Osteocyte (in vitro differentiated cells): ENCODE measurements around the gene UBE2E3. TPM values are rescaled to one million over a fixed set of nuclear protein-coding genes. Genes with fewer than 3 reads are reported as not detected.
"Not testable (repeated sequence)": the region's sequence is repeated elsewhere in the genome, so short reads cannot be mapped to it uniquely, and the experiment has no call there.

Experiments
- DNase-seq: peaks from one replicate; pipeline ENCODE4 v3.0.0; 2021; ENCODE audit warnings: mixed read lengths; ENCODE audit not compliant: unreplicated experiment; ENCODE audit errors: extremely low spot score
- H3K27ac Mint-ChIP-seq: one replicate; pipeline ENCODE4 v1.8.0; 2021; ENCODE audit warnings: mild to moderate bottlenecking, mixed read lengths; ENCODE audit not compliant: unreplicated experiment
- H3K27me3 Mint-ChIP-seq: one replicate; pipeline ENCODE4 v1.8.0; 2021; ENCODE audit warnings: mixed read lengths; ENCODE audit not compliant: unreplicated experiment
- H3K36me3 Mint-ChIP-seq: one replicate; pipeline ENCODE4 v1.8.0; 2021; ENCODE audit warnings: mixed read lengths; ENCODE audit not compliant: unreplicated experiment
- H3K4me1 Mint-ChIP-seq: one replicate; pipeline ENCODE4 v1.8.0; 2021; ENCODE audit warnings: mixed read lengths; ENCODE audit not compliant: unreplicated experiment
- H3K4me3 Mint-ChIP-seq: one replicate; pipeline ENCODE4 v1.8.0; 2021; ENCODE audit warnings: mild to moderate bottlenecking, moderate library complexity, mixed read lengths; ENCODE audit not compliant: unreplicated experiment
- H3K9me3 Mint-ChIP-seq: one replicate; pipeline ENCODE4 v1.8.0; 2021; ENCODE audit warnings: mixed read lengths; ENCODE audit not compliant: unreplicated experiment
- long read RNA-seq: library from polyadenylated mRNA; unstranded; transcript quantifications from one replicate; pipeline ENCODE4 v2.0.0, GENCODE V29; 2021
- total RNA-seq: library from RNA; stranded (reverse); gene quantifications from 2 replicates; pipeline ENCODE4 v1.2.1, GENCODE V29; 2021
- TF ChIP-seq, protein P1 (sequence below): fragments of 200-600 bp; sonication (generic); IDR thresholded peaks from 2 replicates; pipeline ENCODE4 v1.5.0; 2021; ENCODE audit warnings: antibody characterized with exemption, mild to moderate bottlenecking, moderate library complexity

Gene UBE2E3
- total RNA-seq: 103 and 108 TPM in 2 replicates
- long read RNA-seq, transcript UBE2E3-202 (6 exons, 1,570 nt): major isoform, 86 of 121 reads
- long read RNA-seq, partial matches to known transcripts: 26 of 121 reads
- long read RNA-seq, other reads (novel, unspliced or antisense): 6 of 121 reads

DNA sequence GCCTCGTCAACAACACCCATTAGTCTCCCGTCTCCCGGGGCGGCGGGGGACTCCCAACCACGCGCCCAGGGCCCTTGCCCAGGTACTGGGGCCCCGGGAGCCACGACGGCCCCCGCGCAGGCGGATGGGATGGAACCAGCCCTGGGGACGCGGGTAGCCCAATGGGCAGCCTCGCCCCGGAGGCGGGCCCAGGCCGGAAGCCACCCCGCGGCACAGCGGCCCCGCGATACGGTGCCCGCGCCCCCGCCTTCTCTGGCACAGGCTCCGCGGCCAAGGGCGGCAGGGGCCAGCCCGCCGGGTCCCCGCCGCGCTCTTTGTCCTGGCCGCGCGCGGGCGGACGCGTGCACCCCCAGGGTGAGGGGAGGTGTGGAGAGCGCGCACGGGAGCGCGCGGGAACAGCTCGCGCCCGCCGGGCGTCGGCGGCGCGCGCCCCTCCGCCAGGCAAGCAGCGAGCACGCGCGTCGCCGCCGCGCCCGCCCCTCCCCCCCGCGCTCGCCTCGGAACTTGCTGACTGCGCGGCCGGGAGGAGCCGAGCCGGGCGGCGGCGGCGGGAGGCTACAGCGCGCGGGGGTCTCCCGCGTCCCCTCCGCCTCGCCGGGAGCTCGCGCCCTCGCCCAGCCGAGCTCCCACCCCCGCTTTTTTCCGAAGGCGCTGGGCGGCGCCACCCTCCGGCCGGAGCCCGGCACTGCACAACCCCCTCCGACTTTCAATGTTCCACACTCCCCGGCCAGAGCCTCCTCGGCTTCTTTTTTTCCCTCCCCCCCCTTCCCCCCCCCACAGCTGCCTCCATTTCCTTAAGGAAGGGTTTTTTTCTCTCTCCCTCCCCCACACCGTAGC is at the start of gene UBE2E3:
TSS of gene UBE2E3 (plus strand) at position 500 of the 837 bp plus-strand sequence. CDS start 1,438 bp downstream, outside the sequence.
- DNase-seq: peak; percentile 95
- H3K36me3 Mint-ChIP-seq: peaks cover 13% of the 10 kb centered on the region
- H3K4me3 Mint-ChIP-seq: peak within 1 kb of the TSS; percentile 99
- H3K27ac Mint-ChIP-seq: peak within 1 kb of the TSS; percentile 97
- H3K27me3 Mint-ChIP-seq: no peaks in the 10 kb centered on the region
- no peaks in the 10 kb centered on the region for H3K9me3 Mint-ChIP-seq
- H3K4me1 Mint-ChIP-seq: peaks cover 44% of the 10 kb centered on the region
- TF ChIP-seq, protein P1, sequence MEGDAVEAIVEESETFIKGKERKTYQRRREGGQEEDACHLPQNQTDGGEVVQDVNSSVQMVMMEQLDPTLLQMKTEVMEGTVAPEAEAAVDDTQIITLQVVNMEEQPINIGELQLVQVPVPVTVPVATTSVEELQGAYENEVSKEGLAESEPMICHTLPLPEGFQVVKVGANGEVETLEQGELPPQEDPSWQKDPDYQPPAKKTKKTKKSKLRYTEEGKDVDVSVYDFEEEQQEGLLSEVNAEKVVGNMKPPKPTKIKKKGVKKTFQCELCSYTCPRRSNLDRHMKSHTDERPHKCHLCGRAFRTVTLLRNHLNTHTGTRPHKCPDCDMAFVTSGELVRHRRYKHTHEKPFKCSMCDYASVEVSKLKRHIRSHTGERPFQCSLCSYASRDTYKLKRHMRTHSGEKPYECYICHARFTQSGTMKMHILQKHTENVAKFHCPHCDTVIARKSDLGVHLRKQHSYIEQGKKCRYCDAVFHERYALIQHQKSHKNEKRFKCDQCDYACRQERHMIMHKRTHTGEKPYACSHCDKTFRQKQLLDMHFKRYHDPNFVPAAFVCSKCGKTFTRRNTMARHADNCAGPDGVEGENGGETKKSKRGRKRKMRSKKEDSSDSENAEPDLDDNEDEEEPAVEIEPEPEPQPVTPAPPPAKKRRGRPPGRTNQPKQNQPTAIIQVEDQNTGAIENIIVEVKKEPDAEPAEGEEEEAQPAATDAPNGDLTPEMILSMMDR: peak; percentile 77

- Mint-ChIP-seq H3K4me1 (no peaks in the 10 kb centered on the region), H3K27ac (no peak overlapping the region), H3K9me3 (no peaks in the 10 kb centered on the region), H3K27me3 (no peaks in the 10 kb centered on the region), H3K4me3 (no peak overlapping the region), H3K36me3 (no peaks in the 10 kb centered on the region)
- no peak for DNase-seq
- TF ChIP-seq, protein P1: no peak
Measured at GRCh38 chr2:180931841-180932240, 48.6 kb upstream of the UBE2E3 start.

GRCh38 chr2:180933332-180933731 is 47.1 kb upstream of the UBE2E3 start:
- no peaks in the 10 kb centered on the region for H3K27me3 Mint-ChIP-seq
- no peak overlapping the region for H3K4me3 Mint-ChIP-seq
- TF ChIP-seq, protein P1: no peak
- H3K27ac Mint-ChIP-seq: no peak overlapping the region
- no peaks in the 10 kb centered on the region for H3K9me3 Mint-ChIP-seq
- no peaks in the 10 kb centered on the region for H3K36me3 Mint-ChIP-seq
- DNase-seq: no peak
- H3K4me1 Mint-ChIP-seq: no peaks in the 10 kb centered on the region

DNA sequence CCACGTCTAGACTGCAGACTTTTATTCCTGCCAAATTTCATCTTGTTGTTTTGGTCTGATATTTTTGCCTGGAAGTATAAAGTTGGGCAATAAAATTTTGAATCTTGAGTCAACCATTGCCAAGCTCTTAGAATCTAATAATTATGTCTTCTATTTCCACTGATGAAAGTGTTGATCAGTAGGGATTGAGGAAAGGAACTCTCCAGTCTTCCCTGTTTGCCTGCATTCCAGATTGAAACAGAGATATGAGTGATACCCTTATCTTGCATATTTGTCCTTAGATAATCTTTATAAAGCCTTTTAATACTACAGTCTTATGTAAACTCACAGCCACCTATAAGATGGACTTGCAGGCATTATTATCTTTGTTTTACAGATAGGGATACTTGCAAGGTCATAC is 45.5 kb upstream of the UBE2E3 start:
- DNase-seq: no peak
- TF ChIP-seq, protein P1: no peak
- H3K36me3 Mint-ChIP-seq: no peaks in the 10 kb centered on the region
- no peak overlapping the region for H3K27ac Mint-ChIP-seq
- H3K9me3 Mint-ChIP-seq: no peaks in the 10 kb centered on the region
- H3K4me3 Mint-ChIP-seq: no peak overlapping the region
- no peaks in the 10 kb centered on the region for H3K4me1 Mint-ChIP-seq
- H3K27me3 Mint-ChIP-seq: no peaks in the 10 kb centered on the region

GRCh38 chr2:180937480-180937879 is 42.9 kb upstream of the UBE2E3 start:
- H3K4me3 Mint-ChIP-seq, DNase-seq, H3K36me3 Mint-ChIP-seq, H3K27me3 Mint-ChIP-seq, H3K9me3 Mint-ChIP-seq, H3K4me1 Mint-ChIP-seq, H3K27ac Mint-ChIP-seq: not testable (repeated sequence)
